K562 (cell line): Measurements from ENCODE around the gene UHRF1. TPM values are rescaled to one million over a fixed set of nuclear protein-coding genes. Genes with fewer than 3 reads are reported as not detected.

ENCODE experiments used
- ATAC-seq: fragments of 200-7000 bp; cut with Tn5 transposase; 3 replicates; pipeline ENCODE4 v1.9.1; 2020; ENCODE audit warnings: moderate library complexity
- BruUV-seq: library from RNA; stranded (reverse); fragments of 400-500 nt; replicated peaks from 2 replicates; lab custom pipeline; 2021; lab: Mats Ljungman, UMichigan
- CTCF ChIA-PET: fragments of 300-600 bp; formaldehyde crosslinking; extraction: SDS; loops from one replicate; lab custom pipeline; 2021; ENCODE audit warnings: low intra/inter-chr PET ratio; lab: Yijun Ruan, JAX
- POLR2A ChIA-PET: fragments of 300-600, 350-650 bp; sonication (Branson Sonifier 250); formaldehyde crosslinking; extraction: SDS; loops from one replicate; lab custom pipeline; 2021; ENCODE audit warnings: antibody characterized with exemption, inconsistent platforms; lab: Yijun Ruan, JAX
- DNase-seq, 4 experiments: peaks; one replicate each; pipeline versions ENCODE4 v3.0.0 to v3.0.0-alpha.2; 2011 to 2018; ENCODE audit warnings: low spot score in 3 of 4, mixed read lengths in 3 of 4; ENCODE audit errors: extremely low read depth in 1 of 4
- FAIRE-seq: peaks from 2 replicates; lab custom pipeline; 2011; peaks lifted over from hg19 to GRCh38; lab: Jason Lieb, UNC
- H2AFZ ChIP-seq: 2 replicates; pipeline ENCODE4 v1.6.0; 2011; ENCODE audit warnings: low read depth, low read length, control low read depth, inconsistent platforms
- H3K27ac ChIP-seq: fragments of 200-600 bp; 3 replicates; pipeline ENCODE4 v1.8.0; 2011; ENCODE audit warnings: low read depth, mild to moderate bottlenecking, control low read depth, inconsistent platforms, low read length, moderate library complexity, mixed read lengths; ENCODE audit errors: extremely low read depth
- H3K27me3 ChIP-seq, 2 experiments: fragments of 300-600 bp in 1 of 2; 2 replicates in 1 of 2; 3 replicates in 1 of 2; pipeline versions ENCODE4 v1.6.0 to v1.8.0; 2011; ENCODE audit warnings: inconsistent platforms in 2 of 2, low read length in 2 of 2, mild to moderate bottlenecking in 1 of 2, mixed read lengths in 1 of 2, moderate library complexity in 1 of 2; ENCODE audit not compliant: control insufficient read depth in 2 of 2, insufficient read depth in 2 of 2
- H3K36me3 ChIP-seq: fragments of 300-600 bp; 3 replicates; pipeline ENCODE4 v1.8.0; 2011; ENCODE audit warnings: mild to moderate bottlenecking, low read length, inconsistent platforms; ENCODE audit not compliant: control insufficient read depth, insufficient read depth
- H3K4me1 ChIP-seq, 2 experiments: fragments of 200-600 bp in 1 of 2; replicated peaks in 1 of 2; 2 replicates in 1 of 2; 3 replicates in 1 of 2; pipeline versions ENCODE4 v1.5.1 to v1.8.0; 2011; ENCODE audit warnings: inconsistent platforms in 2 of 2, low read length in 2 of 2, mild to moderate bottlenecking in 1 of 2, mixed read lengths in 1 of 2, moderate library complexity in 1 of 2; ENCODE audit not compliant: control insufficient read depth in 2 of 2, insufficient read depth in 2 of 2
- H3K4me2 ChIP-seq: 2 replicates; pipeline ENCODE4 v1.6.1; 2011; ENCODE audit warnings: low read length, control low read depth, inconsistent platforms, mixed read lengths; ENCODE audit not compliant: insufficient read depth
- H3K4me3 ChIP-seq: fragments of 200-600 bp; sonication (generic), shearing (Covaris generic); 2 replicates; pipeline ENCODE4 v1.5.1; 2016; ENCODE audit warnings: control low read depth, inconsistent platforms
- H3K79me2 ChIP-seq: fragments of 200-600 bp; 3 replicates; pipeline ENCODE4 v1.8.0; 2011; ENCODE audit warnings: low read length, inconsistent platforms; ENCODE audit not compliant: control insufficient read depth, insufficient read depth
- H3K9ac ChIP-seq, 2 experiments: 2 replicates each; pipeline versions ENCODE4 v1.6.0 to v1.6.1; 2011; ENCODE audit warnings: low read depth in 2 of 2, low read length in 2 of 2, control low read depth in 1 of 2, inconsistent platforms in 1 of 2, mild to moderate bottlenecking in 1 of 2, mixed read lengths in 1 of 2; ENCODE audit not compliant: insufficient read depth in 1 of 2
- H3K9me1 ChIP-seq: one replicate; pipeline ENCODE4 v1.6.0; 2011; ENCODE audit warnings: inconsistent platforms, mild to moderate bottlenecking, low read length, moderate library complexity; ENCODE audit not compliant: control insufficient read depth, insufficient read depth
- H3K9me3 ChIP-seq: replicated peaks from 2 replicates; pipeline ENCODE4 v1.5.1; 2011; ENCODE audit warnings: low read depth, low read length, inconsistent platforms; ENCODE audit not compliant: control insufficient read depth, insufficient read depth
- H4K20me1 ChIP-seq: replicated peaks from 2 replicates; pipeline ENCODE4 v1.6.1; 2011; ENCODE audit warnings: low read length, inconsistent platforms, mixed read lengths; ENCODE audit not compliant: control insufficient read depth, insufficient read depth
- ARHGAP35 ChIP-seq: fragments of 450-650 bp; IDR thresholded peaks from 2 replicates; pipeline ENCODE4 v1.6.1; 2018; ENCODE audit not compliant: partially characterized antibody
- BMI1 ChIP-seq: fragments of 150-350 bp; IDR thresholded peaks from 2 replicates; pipeline ENCODE4 v1.6.1; 2014; ENCODE audit warnings: low read length
- BRCA1 ChIP-seq, 2 experiments: fragments of 450-650 bp in 1 of 2; sonication (generic) in 1 of 2; formaldehyde crosslinking in 1 of 2; IDR thresholded peaks; 2 replicates each; pipeline versions ENCODE4 v1.5.0 to v1.6.1; 2017 to 2020; ENCODE audit warnings: mild to moderate bottlenecking in 1 of 2, missing genetic modification reagents in 1 of 2
- DDX20 ChIP-seq: fragments of 450-650 bp; IDR thresholded peaks from 2 replicates; pipeline ENCODE4 v1.6.1; 2016; ENCODE audit warnings: missing genetic modification characterization, low read depth, mild to moderate bottlenecking, missing compliant biosample characterization, moderate library complexity
- ELF1 ChIP-seq: fragments of 200-800 bp; sonication (Bioruptor generic); IDR thresholded peaks from 2 replicates; pipeline ENCODE4 v1.6.1; 2016; ENCODE audit warnings: missing genetic modification characterization, missing compliant biosample characterization
- ELK3 ChIP-seq: fragments of 450-650 bp; formaldehyde crosslinking; IDR thresholded peaks from 2 replicates; pipeline ENCODE4 v1.4.0; 2020; ENCODE audit warnings: mild to moderate bottlenecking
- FOS ChIP-seq: IDR thresholded peaks from 3 replicates; pipeline ENCODE4 v1.6.1; 2011; ENCODE audit not compliant: insufficient read length; ENCODE audit errors: extremely low read depth
- MEIS2 ChIP-seq: fragments of 450-650 bp; IDR thresholded peaks from 2 replicates; pipeline ENCODE4 v1.6.1; 2014; ENCODE audit warnings: mild to moderate bottlenecking; ENCODE audit not compliant: partially characterized antibody
- NCOA1 ChIP-seq: fragments of 450-650 bp; IDR thresholded peaks from 2 replicates; pipeline ENCODE4 v1.6.1; 2016; ENCODE audit warnings: low read depth
- SFPQ ChIP-seq: fragments of 200-400 bp; formaldehyde crosslinking; IDR thresholded peaks from 2 replicates; pipeline ENCODE4 v1.6.1; 2017; ENCODE audit warnings: mild to moderate bottlenecking, low read depth, low read length, moderate library complexity
- SMAD2 ChIP-seq: fragments of 150-350 bp; IDR thresholded peaks from 2 replicates; pipeline ENCODE4 v1.6.1; 2014; ENCODE audit warnings: low read depth, mild to moderate bottlenecking, low read length
- TEAD2 ChIP-seq: fragments of 450-650 bp; IDR thresholded peaks from 2 replicates; pipeline ENCODE4 v1.6.1; 2016; ENCODE audit warnings: missing genetic modification characterization, control low read depth, missing compliant biosample characterization
- THRB ChIP-seq: fragments of 450-650 bp; formaldehyde crosslinking; conservative IDR thresholded peaks from 2 replicates; pipeline ENCODE4 v1.4.0; 2022; ENCODE audit warnings: mild to moderate bottlenecking, missing genetic modification characterization
- ZFP91 ChIP-seq: sonication (generic); formaldehyde crosslinking; IDR thresholded peaks from 2 replicates; pipeline ENCODE4 v1.8.0; 2022; ENCODE audit warnings: mild to moderate bottlenecking, missing genetic modification reagents
- ZNF384 ChIP-seq: IDR thresholded peaks from 2 replicates; pipeline ENCODE4 v1.6.1; 2012; ENCODE audit warnings: low read depth, low read length, improper control_type of control experiment
- ZNF511 ChIP-seq: sonication (generic); formaldehyde crosslinking; IDR thresholded peaks from 2 replicates; pipeline ENCODE4 v1.8.0; 2022; ENCODE audit warnings: mild to moderate bottlenecking, missing genetic modification reagents
- WGBS: fragments of 100-300 bp; shearing (Covaris generic); methylation state at CpG from one replicate; pipeline ENCODE4 v1.1.6; 2016; ENCODE audit warnings: low coverage, mixed read lengths; ENCODE audit not compliant: insufficient coverage; ENCODE audit errors: missing lambda C conversion rate; 5-methylcytosine and 5-hydroxymethylcytosine counted together
- in situ Hi-C: fragments of 300-500 bp; cut with MboI; formaldehyde crosslinking; loops from 4 replicates; pipeline ENCODE4 v1.15.0; 2018; ENCODE audit warnings: inconsistent platforms, mixed read lengths
- intact Hi-C: fragments of 100-400 bp; cut with micrococcal nuclease; formaldehyde crosslinking; loops from 2 replicates; pipeline ENCODE4 v1.14.2; 2022
- polyA plus RNA-seq, 8 experiments: library from polyadenylated mRNA; depleted of rRNA in 4 of 8; stranded (reverse) in 5 of 8; unstranded in 3 of 8; fragments of >200 nt; fragmentation: Nextera tagmentation in 2 of 8; fragmentation: Illumina TruSeq in 1 of 8; extraction: Ambion mirVana in 2 of 8; extraction: Trizol in 1 of 8; gene quantifications; 2 replicates each; pipeline versions ENCODE4 v1.2.1 to v1.2.3, GENCODE V29; 2011 to 2014; ENCODE audit warnings: inconsistent platforms in 1 of 8, missing spikeins in 1 of 8
- total RNA-seq, 7 experiments: library from RNA; depleted of rRNA in 6 of 7; stranded (reverse); fragments of >200 nt in 6 of 7; fragmentation: Illumina TruSeq in 2 of 7; extraction: Trizol in 2 of 7; gene quantifications; 2 replicates each; pipeline versions ENCODE4 v1.2.1 to v1.2.3, GENCODE V29; 2011 to 2021; ENCODE audit warnings: low replicate concordance in 1 of 7

UHRF1 gene
- total and polyA plus RNA-seq, 9 of the 15 experiments (the other 6 are each of a cell fraction or from before 2014, with no cell fraction given): 6.0 to 101 (median 30.9) TPM

GRCh38 chr19:4878491-4878968 is 30.8 kb upstream of the UHRF1 start:
- CTCF ChIA-PET: interaction anchor here (0.7 kb wide), 1 partner anchor 11 kb away, joined by 3 read pairs; no protein-coding TSS in a partner anchor
- DNase-seq (peak in 2 of 4 experiments; percentile 11 to 12), FAIRE-seq (no peak), ATAC-seq (no peak)
- Histone ChIP-seq H4K20me1 (no peaks in the 10 kb centered on the region), H3K9me1 (no peaks in the 10 kb centered on the region), H3K36me3 (no peaks in the 10 kb centered on the region), H3K9me3 (no peaks in the 10 kb centered on the region), H3K27ac (no peak overlapping the region), H3K4me3 (no peak overlapping the region), H3K9ac (peak overlapping the region in 1 of 2 experiments; percentile 13; a peak in 1 of 4 replicates), H3K4me1 (peaks cover 0 to 18% of the 10 kb centered on the region in 2 experiments; a peak in 2 of 5 replicates), H2AFZ (no peak overlapping the region), H3K4me2 (no peak overlapping the region), H3K79me2 (no peaks in the 10 kb centered on the region), H3K27me3 (no peaks in the 10 kb centered on the region)
- POLR2A ChIA-PET: interaction anchor here (0.5 to 0.7 kb wide), 3 partner anchors 11 to 59 kb away, joined by 3 to 4 read pairs (median 3); partner anchors contain the start of gene PLIN3
- no TSS peak for BruUV-seq
- WGBS: 52% methylated on average over 18 of the region's 23 CpGs
- TF ChIP-seq ARHGAP35 (no peak), MEIS2 (no peak), BRCA1 (IDR thresholded peaks at IDR 0.05) (no peak), BRCA1 (CRISPR knock-in tag; IDR thresholded peaks at IDR 0.05) (no peak), ELK3 (CRISPR knock-in tag) (no peak), ELF1 (tag) (no peak), ZFP91 (CRISPR knock-in tag) (no peak), BMI1 (no peak), SFPQ (no peak), ZNF384 (no peak), TEAD2 (tag) (no peak), FOS (no peak), THRB (no peak), DDX20 (tag) (no peak), SMAD2 (no peak), ZNF511 (CRISPR knock-in tag) (no peak), NCOA1 (no peak)
- in situ Hi-C loops (no loop called here), intact Hi-C loops (no loop called here)
